GM12878 (cell line): Measurements from ENCODE around the gene ERCC1. TPM values are rescaled to one million over a fixed set of nuclear protein-coding genes. Genes with fewer than 3 reads are reported as not detected.

Experiments
- CBFB ChIP-seq: IDR thresholded peaks from 2 replicates; pipeline ENCODE4 v1.6.1; 2016; ENCODE audit warnings: antibody characterized with exemption, low read depth
- E2F8 ChIP-seq: fragments of 450-650 bp; IDR thresholded peaks from 2 replicates; pipeline ENCODE4 v1.6.1; 2018; ENCODE audit warnings: mild to moderate bottlenecking, low read depth, moderate library complexity; ENCODE audit not compliant: partially characterized antibody
- KAT2A ChIP-seq: conservative IDR thresholded peaks from 2 replicates; pipeline ENCODE4 v1.6.1; 2011; ENCODE audit warnings: low read depth, low read length; ENCODE audit not compliant: control insufficient read depth
- KLF5 ChIP-seq: fragments of 450-650 bp; IDR thresholded peaks from 2 replicates; pipeline ENCODE4 v1.6.1; 2014; ENCODE audit warnings: mild to moderate bottlenecking; ENCODE audit not compliant: partially characterized antibody
- MTA2 ChIP-seq: fragments of 450-650 bp; IDR thresholded peaks from 2 replicates; pipeline ENCODE4 v1.6.1; 2016; ENCODE audit warnings: low read depth, mild to moderate bottlenecking, moderate library complexity
- NR2C1 ChIP-seq: fragments of 450-650 bp; IDR thresholded peaks from 2 replicates; pipeline ENCODE4 v1.6.1; 2017; ENCODE audit warnings: antibody characterized with exemption, mild to moderate bottlenecking, moderate library complexity
- PAX8 ChIP-seq: fragments of 450-650 bp; IDR thresholded peaks from 2 replicates; pipeline ENCODE4 v1.6.1; 2017; ENCODE audit warnings: mild to moderate bottlenecking, moderate library complexity
- RBBP5 ChIP-seq: fragments of 200-600 bp; sonication (generic); conservative IDR thresholded peaks from 2 replicates; pipeline ENCODE4 v1.6.1; 2016
- SMAD5 ChIP-seq: IDR thresholded peaks from 2 replicates; pipeline ENCODE4 v1.6.1; 2016; ENCODE audit warnings: antibody characterized with exemption, low read depth
- SUZ12 ChIP-seq: fragments of 200-600 bp; sonication (generic); IDR thresholded peaks from one replicate; pipeline ENCODE4 v1.6.1; 2018; ENCODE audit warnings: antibody characterized with exemption, mild to moderate bottlenecking; ENCODE audit not compliant: unreplicated experiment
- TAF1 ChIP-seq: IDR thresholded peaks from 2 replicates; pipeline ENCODE4 v1.6.1; 2011; ENCODE audit warnings: mild to moderate bottlenecking, low read depth, low read length, borderline replicate concordance
- polyA plus RNA-seq, 11 experiments: library from polyadenylated mRNA; depleted of rRNA in 4 of 11; unstranded in 6 of 11; stranded (reverse) in 5 of 11; fragments of >200 nt; fragmentation: Nextera tagmentation in 4 of 11; fragmentation: Illumina TruSeq in 1 of 11; extraction: Ambion mirVana in 4 of 11; extraction: Trizol in 1 of 11; gene quantifications; 1 replicate in 1 of 11; 2 replicates in 10 of 11; pipeline versions ENCODE4 v1.2.1 to v1.2.3, GENCODE V29; 2011 to 2016; ENCODE audit warnings: inconsistent platforms in 2 of 11, missing spikeins in 2 of 11, low read depth in 1 of 11
- total RNA-seq, 4 experiments: library from RNA; depleted of rRNA in 3 of 4; stranded (reverse); fragments of >200 nt in 3 of 4; fragmentation: Illumina TruSeq in 1 of 4; extraction: Trizol in 1 of 4; gene quantifications; 2 replicates each; pipeline versions ENCODE4 v1.2.1 to v1.2.3, GENCODE V29; 2013 to 2021

Gene ERCC1
- total and polyA plus RNA-seq, 10 of the 15 experiments (the other 5 are each of a cell fraction or from before 2014, with no cell fraction given) = 14.7 to 104 (median 61.1) TPM

- TF ChIP-seq SUZ12 (no peak), SMAD5 (no peak), KAT2A (no peak), CBFB (no peak), PAX8 (no peak), RBBP5 (no peak), MTA2 (no peak), NR2C1 (no peak), E2F8 (no peak), TAF1 (no peak), KLF5 (no peak)
These were observed 14.2 kb downstream of the ERCC1 start (continued) for GRCh38 chr19:45409557-45409920.
